Stimulated activated CD8-positive, alpha-beta memory T cell treated with anti-CD3 and anti-CD28 coated beads, Interleukin-12 subunit alpha, Interleukin-12 subunit beta, amount 100 ng/mL, for 24 hours (primary cell): ENCODE measurements around the gene GPR52.
"Not testable (repeated sequence)": the region's sequence is repeated elsewhere in the genome, so short reads cannot be mapped to it uniquely, and the experiment has no call there.

Source experiments
- DNase-seq: peaks from one replicate; pipeline ENCODE4 v3.0.0-alpha.2; 2020; ENCODE audit errors: extremely low read depth

GPR52 gene, protein sequence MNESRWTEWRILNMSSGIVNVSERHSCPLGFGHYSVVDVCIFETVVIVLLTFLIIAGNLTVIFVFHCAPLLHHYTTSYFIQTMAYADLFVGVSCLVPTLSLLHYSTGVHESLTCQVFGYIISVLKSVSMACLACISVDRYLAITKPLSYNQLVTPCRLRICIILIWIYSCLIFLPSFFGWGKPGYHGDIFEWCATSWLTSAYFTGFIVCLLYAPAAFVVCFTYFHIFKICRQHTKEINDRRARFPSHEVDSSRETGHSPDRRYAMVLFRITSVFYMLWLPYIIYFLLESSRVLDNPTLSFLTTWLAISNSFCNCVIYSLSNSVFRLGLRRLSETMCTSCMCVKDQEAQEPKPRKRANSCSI

DNA sequence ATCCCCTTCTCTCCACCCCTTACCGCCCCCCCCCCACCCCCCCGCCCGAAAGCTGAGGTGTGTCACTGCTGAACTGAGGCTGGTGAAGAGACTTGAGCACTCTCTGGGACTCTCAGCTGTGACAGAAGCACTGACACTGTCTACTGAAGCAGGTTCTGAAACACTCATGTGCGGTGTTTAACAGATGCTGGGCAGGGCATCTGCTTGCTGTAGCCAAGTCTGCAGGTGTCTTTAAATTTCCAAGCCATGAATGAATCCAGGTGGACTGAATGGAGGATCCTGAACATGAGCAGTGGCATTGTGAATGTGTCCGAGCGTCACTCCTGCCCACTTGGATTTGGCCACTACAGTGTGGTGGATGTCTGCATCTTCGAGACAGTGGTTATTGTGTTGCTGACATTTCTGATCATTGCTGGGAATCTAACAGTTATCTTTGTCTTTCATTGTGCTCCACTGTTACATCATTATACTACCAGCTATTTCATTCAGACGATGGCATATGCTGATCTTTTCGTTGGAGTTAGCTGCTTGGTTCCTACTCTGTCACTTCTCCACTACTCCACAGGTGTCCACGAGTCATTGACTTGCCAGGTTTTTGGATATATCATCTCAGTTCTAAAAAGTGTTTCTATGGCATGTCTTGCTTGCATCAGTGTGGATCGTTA is at the start of gene GPR52:
Gene GPR52, plus strand, starts transcription at position 99 of the 665 bp plus-strand sequence. Its CDS starts 148 bp downstream, at position 247.
- no peak for DNase-seq

DNA sequence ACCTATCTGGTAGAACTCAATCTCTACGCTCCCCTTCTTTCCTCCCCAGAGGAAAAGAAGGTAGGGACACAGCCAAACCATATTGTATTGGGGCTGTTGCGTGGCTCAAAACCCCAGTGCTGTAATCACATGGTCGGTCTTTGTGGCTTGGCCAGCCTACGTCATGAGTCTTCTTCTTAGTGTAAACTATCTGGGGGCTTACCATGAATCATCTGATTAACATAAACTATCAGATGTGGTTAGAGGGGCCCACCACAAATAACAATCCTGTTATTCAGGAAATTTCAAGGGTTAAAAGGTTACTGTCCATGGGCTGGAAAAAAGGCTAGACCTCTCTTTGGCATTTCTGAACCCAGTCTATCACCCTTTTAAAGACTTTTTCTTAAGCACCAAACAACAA is 49.5 kb upstream of the GPR52 start:
- no peak for DNase-seq

DNA sequence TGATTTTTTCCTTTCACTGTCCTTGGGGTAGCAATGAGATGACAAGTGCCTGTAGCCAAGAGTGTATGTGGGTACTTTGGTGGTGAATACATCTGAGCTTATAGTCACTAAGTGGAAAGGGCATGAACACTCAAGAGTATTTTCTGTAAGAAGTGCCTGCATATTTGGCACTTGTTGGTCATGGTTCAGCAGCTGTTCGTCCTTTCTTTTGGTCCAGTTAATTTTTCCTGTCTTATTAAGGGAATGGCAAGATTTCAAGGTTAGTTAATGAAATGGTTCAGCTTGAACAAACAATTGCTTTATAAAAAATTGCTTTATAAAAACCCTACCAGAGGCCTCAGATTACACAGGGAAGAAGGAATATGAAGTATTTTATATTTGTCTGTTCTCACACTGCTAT is 48.6 kb upstream of the GPR52 start:
- DNase-seq = no peak

DNA sequence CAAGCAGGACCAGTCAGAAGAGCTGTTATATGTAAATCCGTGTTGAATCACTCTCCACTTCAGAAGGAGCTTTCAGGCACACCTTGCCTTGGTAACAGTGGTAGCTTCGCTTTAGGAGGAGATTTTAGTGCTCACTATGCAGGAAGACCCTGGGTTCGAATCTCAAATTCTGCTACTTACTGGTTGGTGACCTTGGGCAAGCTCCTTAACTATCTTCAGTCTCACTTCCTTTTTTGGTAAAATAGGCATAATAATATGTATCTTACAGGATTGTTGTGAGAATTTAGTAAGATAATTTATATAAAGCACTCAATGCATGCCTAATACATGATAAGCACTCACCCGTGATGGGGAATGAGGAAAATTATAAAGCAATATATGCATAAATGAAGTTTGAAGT is 46.7 kb upstream of the GPR52 start:
- DNase-seq = no peak

DNA sequence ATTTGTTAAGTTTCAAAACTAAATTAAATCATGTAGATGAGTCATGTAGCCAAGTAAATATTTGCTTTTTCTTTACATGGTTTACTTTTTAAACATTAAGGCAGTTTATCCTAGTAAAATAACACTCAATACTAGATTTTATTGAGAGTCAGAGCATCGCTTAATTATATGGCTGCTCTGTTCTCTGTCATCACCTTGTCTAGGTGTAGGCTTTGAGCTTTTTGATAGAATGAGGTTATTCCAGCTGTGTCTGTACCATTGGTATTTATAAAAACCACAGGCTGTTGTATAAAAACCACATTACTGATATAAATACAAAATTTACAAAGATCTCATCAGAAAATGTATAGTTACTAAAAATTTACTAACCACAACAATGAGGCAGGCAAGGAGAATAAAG is 42.5 kb upstream of the GPR52 start:
- DNase-seq = no peak

DNA sequence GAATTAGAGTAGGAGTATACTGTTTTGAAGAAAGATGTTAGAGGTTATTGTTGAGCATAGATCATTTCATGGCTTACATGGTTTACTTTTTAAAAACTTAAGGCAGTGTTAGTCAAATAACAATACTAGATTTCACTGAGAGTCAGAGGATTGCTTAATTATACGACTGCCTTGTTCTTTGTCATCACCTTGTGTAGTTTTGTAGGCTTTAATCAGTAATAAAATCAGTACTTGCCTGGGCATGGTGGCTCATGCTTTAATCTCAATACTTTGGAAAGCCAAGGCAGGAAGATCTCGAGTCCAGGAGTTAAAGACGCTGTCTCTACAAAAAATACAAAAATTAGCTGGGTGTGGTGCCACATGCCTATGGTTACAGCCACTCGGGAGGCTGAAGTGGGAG is 41.3 kb upstream of the GPR52 start:
- no peak for DNase-seq

DNA sequence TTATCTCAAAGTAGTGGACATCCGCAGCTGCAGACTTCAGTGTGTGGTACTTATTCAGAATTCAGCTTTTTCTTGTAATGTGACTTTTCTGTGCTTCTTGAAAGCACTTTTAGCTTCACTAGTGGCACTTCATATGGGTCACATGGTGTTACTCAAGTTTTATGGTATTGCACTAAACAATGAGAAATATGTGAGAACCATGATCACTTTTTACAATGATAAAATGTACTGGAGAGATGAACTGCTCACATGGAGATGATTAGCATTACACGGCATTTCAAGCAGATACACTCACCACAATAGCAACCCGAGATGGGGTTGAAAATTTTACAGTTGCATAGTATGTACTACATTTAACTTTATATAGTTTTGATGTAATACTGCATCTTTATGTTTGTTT is 40.1 kb upstream of the GPR52 start:
- no peak for DNase-seq

DNA sequence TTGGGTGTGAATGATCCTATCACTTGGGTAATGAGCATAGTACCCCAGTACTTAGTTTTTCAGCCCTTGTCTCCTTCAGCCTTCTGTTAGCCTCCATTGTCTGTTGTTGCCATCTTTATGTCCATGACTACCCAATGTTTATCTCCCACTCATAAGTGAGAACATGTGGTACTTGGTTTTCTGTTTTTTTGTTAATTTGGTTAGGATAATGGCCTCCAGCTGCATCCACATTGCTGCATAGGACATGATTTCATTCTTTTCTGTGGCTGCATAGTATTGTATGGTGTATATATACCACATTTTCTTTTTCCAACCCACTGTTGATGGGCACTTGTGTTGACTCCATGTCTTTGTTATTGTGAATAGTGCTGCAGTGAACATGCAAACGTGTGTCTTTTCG is 39.6 kb upstream of the GPR52 start:
- DNase-seq = no peak

DNA sequence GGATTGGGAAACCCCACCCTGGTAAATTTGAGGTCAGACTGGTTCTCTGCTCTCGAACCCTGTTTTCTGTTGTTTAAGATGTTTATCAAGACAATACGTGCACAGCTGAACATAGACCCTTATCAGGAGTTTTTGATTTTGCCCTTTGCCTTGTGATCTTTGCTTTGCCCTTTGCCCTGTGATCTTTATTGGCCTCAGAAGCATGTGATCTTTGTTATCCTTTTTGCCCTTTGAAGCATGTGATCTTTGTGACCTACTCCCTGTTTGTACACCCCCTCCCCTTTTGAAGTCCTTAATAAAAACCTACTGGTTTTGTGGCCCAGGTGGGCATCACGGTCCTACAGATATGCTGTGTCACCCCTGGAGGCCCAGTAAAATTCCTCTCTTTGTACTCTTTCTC is 38.0 kb upstream of the GPR52 start:
- DNase-seq = not testable (repeated sequence)

DNA sequence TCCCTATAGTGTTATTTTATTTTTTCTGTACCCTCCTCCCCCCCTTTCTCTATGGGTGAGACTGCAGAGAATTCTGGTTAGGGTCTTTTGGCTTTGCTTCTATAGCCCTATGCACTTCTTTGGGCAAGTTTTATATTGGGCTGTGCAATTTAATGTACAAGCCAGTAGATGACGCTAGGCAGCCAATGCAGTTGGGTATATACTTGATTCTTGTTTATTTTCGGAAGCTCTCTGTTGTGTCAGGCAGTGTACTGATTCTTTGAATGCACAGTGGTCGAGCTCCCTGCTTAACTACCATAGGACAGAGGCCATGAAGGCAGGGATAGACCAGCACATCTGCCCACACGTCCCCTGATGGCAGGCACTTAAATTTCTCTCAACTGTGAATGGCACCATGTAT is 34.1 kb upstream of the GPR52 start:
- DNase-seq = no peak

DNA sequence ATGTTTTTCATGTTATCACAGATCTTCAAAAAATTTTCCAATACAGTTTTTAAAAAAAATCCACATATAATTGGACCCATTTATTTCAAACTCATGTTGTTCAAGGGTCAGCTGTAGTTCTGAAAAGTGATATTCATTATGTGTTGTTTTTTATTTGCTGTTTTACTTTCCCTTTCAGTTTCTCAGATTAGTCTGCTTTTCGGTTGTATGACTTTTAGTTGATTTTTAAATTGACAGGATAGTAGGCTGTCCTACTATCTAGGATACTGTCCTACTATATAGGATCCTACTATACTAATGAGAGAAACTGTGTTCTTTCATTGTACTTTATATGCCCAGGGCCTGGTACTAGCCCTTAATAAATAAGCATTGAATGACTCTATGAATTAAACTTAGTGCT is 33.6 kb upstream of the GPR52 start:
- DNase-seq = no peak

DNA sequence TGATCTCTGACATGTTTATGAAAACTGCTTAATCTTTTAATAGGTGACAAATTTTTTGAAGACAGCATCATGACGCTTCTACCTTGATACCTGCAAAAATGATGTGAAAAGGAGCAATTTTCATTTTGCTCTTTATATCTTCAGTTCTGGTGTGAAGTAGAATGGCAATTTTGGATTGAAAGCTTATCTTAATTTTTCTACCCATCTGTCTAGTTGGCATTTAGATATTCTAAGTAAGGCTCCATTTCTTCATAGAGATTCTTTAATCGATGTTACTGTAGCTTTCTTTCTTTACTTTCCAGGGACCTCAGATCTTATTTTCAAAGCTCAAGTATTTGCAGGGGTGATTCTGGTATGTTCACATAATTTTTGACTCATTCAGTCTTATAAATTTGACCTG is 32.3 kb upstream of the GPR52 start:
- DNase-seq = no peak

DNA sequence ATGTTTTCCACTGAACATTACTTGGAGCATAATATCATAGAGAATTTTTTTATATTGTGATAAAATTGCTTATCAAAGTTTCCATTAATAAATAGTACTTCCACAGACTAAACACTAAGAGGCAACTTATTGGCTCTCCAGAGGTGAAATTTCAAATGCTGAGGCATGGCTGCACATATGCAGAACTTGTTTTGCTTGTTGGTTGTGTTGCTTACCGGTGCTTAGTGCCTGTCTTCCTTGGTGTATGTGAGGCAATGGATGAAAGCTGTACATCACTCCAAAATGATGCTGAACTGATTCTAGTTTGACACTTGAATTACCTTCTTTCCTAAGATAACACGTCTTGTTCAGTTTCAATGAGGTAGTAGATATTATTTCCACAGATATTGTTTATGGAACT is 29.8 kb upstream of the GPR52 start:
- no peak for DNase-seq

DNA sequence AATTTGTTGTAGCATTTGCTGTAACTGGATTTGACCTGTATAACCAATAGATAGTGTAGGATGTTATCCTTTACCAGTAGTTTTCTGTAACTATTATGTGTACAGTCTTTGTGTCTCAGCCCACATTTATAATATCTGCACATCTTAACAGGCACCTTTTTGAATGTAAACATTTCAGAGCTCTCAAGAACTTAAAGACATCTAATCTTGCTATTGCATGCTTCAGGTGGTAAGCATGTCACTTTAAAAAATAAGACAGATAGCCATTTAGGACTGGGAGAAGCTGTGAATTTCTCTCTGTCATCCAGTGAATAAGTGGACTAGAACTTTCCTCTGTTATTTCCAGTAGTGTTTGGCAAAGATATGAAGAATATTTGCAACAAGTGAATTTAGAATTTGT is 22.6 kb upstream of the GPR52 start:
- DNase-seq = no peak

DNA sequence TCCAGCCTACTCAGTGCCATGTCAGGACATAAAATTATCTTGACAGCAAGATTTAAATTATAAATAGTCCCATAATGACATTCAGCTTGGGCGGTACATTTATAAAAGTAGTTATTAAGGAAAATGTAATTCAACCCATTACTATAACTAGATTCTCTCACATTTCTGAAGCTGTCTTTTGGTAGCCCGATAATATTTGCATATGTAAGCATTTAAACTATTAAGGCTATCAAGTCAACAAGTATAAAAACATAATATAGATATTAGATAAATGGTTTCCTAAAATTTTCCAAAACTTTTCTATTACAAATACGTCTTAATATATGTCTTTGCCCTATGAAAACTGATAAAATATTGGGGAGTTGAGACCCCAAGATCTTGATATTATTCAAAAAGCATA is 21.6 kb upstream of the GPR52 start:
- DNase-seq = no peak

DNA sequence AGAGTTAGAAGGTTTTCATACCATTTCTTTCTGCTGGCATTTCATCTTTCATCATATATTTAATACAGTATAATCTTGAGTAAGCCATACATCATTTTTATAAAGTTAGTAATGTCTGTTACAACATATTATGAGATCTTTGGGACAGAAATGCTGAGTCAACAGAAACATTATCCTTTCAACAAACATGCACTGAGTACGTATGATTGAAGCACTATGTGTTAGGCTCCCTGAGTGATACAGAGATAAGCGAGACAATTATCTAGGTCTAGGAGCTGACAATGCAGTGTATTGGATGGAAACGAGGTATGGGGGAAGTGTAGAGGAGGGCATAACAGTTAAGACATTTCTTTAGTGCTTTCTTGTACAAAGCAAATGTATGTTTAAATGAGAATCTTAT is 19.7 kb upstream of the GPR52 start:
- no peak for DNase-seq

DNA sequence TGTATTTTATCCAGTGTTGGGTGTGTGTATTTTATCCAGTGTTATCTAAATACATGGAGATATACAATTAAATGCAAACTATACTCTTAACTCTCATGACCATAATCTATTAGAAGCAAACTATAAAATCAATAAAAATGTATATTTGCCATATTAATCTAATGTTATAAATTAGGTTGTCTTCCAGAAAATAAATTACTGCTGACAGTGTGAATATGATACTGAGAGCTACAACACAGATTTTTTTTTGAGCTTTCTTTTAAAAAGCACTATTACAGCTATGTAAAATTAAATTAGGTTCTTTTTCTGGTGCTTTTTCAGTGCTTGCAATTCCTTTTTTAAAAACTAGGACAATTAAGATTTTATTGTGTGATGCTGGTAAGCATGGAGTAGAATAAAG is 19.0 kb upstream of the GPR52 start:
- DNase-seq = no peak

DNA sequence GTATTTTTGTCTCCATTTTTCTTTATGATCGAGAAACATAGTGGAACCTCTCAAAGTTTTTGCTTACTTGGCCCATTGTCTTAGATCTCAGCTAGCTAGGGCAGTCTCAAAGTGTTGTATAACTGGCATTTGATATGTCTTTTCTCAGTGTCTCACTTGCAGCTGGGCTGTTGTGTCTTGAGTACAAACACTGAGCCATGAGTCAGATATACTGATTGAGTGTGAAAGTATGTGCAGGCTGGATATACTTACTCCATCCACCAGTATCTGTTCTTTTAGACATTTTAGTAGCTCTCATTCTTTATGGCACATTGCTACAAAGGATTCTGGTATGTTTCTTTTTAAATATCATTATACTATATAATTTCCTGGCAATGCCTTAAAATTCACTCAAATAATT is 14.3 kb upstream of the GPR52 start:
- no peak for DNase-seq

DNA sequence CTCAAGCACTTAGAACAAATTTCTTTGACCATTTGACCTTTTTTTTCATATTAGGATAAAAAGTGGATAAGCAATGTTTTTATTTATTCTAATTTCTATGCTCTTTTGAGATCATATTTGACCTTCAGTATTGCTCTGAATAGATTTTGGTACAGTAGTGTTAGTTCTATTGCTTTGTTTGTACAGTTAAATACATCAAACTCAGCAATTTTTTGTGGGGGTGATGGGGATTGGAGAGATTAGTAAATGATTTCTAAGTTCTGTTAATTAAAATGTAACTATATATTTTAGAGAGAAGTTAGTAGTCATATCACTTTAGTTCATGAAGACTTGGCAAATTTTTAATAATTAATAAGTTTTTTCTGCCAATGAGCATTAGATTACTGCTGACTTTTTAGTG is 2.4 kb upstream of the GPR52 start:
- no peak for DNase-seq

DNA sequence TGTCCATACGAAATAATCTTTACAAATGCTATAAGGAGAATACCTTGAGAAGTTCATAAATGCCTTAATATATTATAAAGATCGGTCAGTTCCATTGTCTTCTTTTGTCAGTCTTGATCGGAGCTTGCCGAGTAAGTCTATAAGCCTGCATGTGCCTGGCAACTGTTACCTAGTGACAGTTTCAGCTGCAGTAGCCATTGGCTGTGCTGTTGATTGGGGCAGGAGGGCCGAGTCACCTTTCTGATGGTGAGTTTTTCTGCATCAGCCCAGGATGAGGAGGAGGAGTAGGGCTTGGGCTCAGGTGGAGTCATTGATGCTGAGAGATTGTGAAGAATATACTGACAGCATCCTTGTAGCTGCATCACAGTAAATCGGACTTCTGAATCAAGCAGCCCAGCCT is 1.9 kb upstream of the GPR52 start:
- no peak for DNase-seq

DNA sequence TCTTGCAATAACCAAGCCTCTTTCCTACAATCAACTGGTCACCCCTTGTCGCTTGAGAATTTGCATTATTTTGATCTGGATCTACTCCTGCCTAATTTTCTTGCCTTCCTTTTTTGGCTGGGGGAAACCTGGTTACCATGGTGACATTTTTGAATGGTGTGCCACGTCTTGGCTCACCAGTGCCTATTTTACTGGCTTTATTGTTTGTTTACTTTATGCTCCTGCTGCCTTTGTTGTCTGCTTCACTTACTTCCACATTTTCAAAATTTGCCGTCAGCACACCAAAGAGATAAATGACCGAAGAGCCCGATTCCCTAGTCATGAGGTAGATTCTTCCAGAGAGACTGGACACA is 743 bp downstream of the GPR52 start:
- no peak for DNase-seq

DNA sequence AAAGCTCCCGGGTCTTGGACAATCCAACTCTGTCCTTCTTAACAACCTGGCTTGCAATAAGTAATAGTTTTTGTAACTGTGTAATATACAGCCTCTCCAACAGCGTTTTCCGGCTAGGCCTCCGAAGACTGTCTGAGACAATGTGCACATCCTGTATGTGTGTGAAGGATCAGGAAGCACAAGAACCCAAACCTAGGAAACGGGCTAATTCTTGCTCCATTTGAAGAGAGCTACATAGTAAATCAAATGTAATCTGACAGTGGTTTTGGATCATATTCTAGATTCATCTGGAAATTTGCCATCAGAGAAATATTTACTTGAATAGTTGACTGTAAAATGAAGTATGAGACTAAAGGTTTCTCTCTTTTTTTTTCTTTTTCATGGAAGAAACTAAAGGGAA is 1.2 kb downstream of the GPR52 start:
- DNase-seq = no peak

DNA sequence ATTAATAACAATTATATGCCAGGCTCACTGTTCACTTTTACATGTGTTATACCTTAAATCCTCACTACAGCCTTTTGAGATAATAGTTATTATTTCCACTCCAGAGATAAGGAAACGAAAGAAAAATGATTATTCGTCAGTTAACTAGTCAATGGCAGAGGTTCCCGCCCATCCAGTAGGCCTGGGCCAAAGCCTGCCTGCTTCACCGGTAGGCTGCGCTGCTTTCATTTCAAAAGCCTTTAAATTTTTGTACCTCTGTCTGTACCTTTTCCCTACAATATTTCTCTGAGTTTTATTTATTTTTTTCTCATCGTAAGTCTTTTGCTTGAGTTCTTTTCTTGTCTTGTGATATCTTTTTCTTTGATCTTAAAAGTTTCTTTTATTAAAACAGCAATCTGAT is 3.6 kb downstream of the GPR52 start:
- DNase-seq = no peak

DNA sequence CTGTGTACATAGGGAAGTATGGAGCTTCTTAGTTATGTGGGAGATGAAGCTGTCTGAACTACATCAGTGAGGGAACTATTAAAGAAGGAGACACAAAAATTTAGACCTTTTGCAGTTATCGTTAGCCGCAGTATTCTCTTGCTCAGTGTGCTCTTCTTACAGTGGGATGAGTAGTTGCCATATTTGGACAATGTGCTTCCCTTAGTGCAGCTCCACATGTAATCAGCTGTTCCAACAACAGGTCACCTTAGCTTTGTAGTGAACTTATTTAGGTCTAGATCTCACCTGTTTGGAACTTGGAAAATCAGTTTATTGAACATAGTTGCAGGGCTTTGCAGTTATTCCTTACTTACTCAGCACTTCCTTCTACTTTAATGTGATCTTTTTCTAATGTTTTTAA is 18.1 kb downstream of the GPR52 start:
- no peak for DNase-seq
